ENCODE results near the gene BEST2.

GRCh38 chr19:12745166-12745897 is 6.3 kb upstream of the BEST2 start:
- TF ChIP-seq CTCF (IDR thresholded peaks at IDR 0.05), result no peak
- TF ChIP-seq POLR2A (IDR thresholded peaks at IDR 0.05), result no peak
- TF ChIP-seq POLR2AphosphoS5 (IDR thresholded peaks at IDR 0.05), result no peak
